HG02759 (cell line): Measurements from ENCODE around the gene GARIN5B.

Experiments used
- ATAC-seq: cut with Tn5 transposase; IDR thresholded peaks from one replicate; pipeline ENCODE4 v1.9.1; 2021; ENCODE audit warnings: mild to moderate bottlenecking, moderate library complexity; ENCODE audit not compliant: unreplicated experiment

GARIN5B gene

DNA sequence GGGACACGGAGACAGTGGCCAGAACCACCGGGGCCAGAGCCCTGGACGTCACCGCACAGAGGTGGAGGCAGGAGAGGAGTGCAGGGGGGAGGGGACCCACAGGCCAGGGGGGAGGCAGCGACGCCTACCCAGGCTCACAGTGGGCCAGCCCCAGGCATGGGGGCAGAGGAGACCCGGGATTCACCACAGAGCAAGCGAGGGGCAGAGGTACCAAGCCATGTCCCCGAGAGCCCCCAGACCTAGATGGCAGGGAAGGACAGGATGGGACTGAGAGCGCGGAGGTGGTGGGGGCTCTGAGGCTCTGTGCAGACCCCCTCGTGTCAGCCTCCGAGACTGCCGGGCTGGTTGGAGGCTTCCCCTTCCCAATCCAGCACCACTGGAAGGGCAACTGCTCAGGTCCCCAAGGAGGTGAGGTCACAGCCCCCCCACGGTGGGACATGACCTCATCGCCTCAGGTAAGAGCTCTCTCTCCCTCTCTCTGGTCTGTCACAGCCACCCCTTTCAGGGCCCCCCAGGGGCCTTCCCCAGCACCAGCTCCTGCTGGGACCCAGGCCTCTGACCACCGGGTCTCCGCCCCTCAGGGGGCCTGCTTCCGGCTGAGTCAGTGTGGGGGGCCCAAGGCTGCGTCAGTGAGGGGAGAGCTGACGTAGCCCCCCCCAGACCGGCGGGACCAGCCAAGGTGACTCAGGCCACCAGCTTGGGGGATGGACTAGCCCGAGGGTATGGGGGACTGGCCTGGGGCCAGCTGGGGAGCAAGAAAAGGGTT lies 9.4 kb upstream of the GARIN5B start:
- ATAC-seq: no peak

DNA sequence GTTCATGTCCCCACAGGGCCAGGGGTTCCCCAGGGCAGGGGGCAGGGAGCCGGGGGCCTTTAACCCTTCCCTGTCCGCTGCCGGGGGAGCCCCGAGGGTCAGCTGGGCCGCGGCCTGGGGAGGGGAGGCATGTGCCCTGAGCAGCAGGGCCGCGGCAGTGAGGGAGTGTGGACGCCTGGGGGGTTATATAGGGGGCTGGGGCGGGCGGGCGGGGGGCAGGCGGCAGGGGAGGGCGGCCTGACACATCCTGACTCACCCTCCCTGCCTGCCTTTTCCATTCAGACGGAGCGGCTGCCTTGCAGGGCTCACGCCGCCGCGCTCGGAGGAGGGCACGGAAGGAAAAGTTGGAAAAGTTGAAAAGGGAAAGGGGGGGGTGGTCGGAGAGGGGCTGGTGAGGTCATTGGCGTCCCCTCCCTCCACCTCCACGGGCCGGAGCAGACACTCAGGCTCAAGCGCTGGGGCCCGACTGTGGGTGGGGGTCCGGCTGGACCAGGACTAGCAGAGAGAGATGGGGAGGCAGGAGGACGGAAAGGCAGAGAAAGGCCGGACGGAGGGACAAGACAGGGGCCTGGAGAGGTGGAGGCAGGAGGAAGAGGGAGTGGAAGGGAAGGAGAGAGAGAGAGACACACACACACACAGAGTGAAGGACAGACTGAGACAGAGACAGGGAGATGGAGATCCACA lies 7.4 kb upstream of the GARIN5B start, which contains the start of gene IL11:
Gene IL11, minus strand, starts transcription at position 159 of the 684 bp plus-strand sequence. Its CDS starts 153 bp downstream, at position 6.
- no peak for ATAC-seq

DNA sequence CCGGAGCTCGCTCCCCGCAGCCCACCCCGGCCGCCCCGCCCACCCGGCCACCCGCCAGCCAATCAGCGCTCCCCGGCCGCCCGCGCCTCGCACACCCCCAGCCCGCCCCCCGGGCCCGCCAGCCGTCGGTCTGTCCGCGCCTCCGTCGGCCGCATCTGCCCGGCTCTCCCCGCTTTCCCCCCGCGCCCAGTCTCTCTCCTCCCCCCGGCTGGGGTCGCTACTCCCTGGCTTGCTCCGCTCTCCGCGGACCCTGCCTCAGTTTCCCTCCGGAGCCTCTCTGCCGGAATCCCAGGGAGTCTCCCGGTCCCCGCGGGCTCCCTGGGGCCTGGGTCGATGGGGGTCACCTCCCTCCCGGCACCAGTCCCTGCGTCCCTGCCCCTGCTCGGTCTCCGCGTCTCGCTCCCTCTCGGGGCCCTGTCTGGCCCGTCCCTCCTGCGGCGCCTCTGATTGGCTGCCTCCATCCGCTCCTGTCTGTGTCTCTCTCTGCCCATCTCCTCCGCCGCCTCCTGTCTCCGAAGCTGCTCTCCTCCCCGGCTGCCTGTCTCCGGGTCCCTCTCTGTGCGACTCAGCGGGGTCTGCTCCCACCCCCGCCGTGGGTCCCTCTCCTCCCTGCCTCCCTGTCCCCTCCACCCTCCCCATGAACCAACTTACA lies 6.7 kb upstream of the GARIN5B start:
- no peak for ATAC-seq

DNA sequence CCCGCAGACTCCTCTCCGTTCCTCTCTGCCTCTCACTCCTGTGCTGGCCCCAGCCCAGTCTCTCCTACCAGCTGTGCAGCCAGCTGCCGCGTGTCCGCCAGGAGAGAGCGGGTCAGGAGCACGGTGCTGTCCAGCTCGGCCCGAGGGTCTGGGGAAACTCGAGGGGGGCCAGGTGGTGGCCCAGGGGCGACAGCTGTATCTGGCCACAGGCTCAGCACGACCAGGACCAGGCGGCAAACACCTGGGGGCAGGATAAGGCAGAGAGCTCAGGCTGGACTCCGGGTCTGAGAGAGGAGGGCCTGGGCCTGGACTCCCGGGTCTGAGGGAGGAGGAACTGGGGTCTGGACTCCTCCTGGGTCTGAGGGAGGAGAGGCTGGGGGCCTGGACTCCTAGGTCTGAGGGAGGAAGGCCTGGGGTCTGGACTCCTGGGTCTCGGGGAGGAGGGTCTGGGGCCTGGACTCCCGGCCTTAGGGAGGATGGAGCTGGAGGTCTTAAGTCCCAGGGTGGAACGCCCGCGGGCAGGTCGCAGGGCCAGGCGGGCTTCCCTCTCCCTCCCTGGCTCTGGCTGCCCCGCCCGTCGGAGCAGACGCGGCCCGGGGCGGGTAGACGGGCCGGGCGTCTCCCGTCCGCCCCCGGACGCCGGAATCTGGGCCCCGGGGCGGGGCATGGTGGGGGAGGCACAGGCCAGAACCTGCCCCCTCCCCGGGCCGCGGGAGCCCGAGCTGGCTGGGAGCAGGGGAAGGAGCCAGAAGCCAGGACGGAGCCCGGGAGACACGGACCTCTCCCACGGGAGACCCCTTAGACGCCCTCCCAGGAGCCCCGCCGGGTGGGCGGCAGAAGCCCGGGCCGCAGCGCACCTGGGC lies 5.9 kb upstream of the GARIN5B start:
- ATAC-seq: no peak

DNA sequence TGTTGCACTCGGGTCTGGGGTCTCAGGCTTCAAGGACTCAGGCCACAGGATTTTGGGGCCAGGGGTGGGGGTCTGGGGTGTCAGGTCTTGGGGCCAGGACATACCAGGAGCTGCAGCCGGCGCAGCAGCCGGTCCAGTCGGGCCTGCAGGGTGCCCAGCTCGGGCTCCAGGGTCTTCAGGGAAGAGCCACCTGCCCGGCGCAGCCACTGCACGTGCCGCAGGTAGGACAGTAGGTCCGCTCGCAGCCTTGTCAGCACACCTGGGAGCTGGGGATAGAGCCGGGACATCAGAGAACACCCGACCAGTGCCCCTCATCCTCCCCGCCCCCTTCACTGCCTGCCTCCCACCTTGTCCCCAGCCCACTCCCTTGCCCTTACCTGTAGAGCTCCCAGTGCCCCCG lies 5.0 kb upstream of the GARIN5B start:
- no peak for ATAC-seq

DNA sequence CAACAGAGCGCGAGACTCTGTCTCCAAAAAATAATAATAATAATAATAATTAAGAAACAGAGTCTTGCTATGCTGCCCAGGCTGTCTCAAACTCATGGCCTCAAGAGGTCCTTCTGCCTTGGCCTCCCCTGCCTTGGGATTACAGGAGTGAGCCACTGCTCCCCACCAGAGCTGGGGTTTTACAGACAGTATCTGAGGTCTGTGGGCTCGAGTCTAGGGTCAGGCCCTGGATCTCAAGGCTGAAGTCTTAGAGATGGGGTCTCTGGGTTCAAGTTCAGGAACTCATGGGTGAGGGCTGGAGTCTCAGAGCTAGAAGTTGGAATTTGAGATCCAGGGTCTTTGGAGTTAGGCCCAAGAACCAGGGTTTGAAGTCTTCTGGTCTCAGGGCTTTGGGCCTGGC lies 3.7 kb upstream of the GARIN5B start:
- no peak for ATAC-seq

DNA sequence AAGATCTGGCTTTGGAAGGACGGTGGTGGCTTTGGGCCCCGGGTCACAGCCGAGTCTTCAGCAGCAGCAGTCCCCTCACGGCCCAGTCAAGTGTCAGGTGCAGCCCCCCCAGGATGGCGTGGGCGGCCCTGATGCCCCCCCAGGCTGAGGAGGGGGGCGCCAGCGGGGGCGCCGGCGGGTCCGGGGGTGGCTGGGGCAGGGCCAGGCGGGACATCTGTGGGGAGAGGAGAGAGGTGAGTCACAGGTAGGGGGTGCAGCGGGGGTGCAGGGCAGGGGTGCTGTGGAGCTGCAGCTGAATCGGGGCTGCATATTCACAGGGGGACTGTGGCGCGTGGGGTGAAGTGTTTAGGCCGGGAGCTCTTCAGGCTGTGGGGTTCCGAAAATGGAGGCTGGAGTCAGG lies 2.9 kb upstream of the GARIN5B start:
- ATAC-seq: no peak

DNA sequence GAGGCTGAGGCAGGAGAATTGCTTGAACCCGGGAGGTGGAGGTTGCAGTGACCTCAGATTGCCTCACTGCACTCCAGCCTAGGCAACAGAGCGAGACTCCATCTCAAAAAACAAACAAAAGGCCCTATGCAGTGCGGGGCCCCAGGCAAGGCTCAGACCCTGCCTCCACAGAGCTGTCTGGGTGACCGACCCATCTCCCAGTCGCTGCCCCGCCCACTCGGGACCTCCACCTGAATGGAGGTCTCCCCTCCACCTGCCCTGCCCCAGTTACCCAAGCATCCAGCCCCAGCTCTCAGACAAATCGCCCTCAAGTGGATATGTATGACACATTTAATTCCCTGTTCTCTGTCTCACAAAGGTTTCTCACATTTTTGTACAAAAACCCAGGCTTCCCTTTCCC lies 2.2 kb upstream of the GARIN5B start:
- no peak for ATAC-seq

DNA sequence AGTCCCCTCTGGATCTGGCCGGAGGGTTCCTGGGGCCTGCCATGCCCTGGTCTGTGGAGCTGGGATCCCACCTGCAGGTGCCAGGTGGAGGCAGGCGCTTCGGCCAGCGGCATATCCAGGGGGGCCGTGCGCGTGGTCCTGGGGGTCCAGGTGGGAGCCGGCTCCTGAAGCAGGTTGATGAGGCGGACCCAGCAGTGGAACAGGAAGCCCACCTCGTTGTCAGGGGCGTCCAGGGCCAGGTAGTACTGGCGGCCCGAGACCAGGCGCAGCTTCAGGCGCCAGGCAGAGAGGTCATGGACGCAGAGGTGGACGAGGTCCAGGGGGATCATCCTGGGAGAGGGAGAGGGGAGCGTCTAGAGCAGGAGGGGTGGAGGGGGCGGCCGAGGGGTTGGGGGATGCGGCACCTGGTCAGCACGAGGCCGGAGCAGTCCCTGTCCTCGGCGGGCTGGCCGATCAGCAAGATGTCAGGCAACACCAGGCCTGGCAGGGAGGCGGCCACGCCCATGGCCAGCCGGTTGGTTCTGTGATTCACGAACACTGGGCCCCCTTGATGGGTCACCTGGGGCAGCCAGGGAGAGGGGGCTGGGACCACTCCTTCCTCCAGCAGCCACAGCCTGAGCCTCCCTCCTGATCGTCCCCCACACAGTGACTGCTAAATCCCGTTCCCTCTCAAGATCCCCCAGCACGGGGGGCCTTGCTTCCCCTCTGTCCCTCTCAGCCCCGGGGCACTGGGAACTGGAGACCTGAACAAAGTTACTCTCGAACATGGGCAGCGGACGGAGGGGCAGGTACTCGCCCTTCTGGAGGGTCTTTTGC lies 678 bp downstream of the GARIN5B start:
- ATAC-seq: no peak

DNA sequence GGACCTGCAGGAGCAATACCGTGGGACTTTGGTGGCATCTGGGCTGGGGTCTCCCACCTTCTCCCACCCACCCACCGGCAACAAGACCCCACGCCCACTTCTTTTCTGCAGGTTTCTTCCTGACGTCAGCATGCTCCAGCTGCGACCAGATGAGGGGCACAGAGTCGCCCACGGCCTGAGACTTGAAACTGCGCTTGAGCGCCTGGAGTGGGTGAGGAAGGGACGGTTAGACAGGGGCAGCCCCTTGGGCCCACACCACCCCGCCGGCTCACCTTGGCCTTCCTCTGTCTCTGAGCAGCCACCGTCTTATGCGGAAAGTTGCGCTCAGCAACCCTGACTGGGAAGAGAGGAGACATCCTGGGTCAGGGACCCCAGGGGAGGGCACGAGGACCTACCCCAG lies 2.2 kb downstream of the GARIN5B start:
- no peak for ATAC-seq

DNA sequence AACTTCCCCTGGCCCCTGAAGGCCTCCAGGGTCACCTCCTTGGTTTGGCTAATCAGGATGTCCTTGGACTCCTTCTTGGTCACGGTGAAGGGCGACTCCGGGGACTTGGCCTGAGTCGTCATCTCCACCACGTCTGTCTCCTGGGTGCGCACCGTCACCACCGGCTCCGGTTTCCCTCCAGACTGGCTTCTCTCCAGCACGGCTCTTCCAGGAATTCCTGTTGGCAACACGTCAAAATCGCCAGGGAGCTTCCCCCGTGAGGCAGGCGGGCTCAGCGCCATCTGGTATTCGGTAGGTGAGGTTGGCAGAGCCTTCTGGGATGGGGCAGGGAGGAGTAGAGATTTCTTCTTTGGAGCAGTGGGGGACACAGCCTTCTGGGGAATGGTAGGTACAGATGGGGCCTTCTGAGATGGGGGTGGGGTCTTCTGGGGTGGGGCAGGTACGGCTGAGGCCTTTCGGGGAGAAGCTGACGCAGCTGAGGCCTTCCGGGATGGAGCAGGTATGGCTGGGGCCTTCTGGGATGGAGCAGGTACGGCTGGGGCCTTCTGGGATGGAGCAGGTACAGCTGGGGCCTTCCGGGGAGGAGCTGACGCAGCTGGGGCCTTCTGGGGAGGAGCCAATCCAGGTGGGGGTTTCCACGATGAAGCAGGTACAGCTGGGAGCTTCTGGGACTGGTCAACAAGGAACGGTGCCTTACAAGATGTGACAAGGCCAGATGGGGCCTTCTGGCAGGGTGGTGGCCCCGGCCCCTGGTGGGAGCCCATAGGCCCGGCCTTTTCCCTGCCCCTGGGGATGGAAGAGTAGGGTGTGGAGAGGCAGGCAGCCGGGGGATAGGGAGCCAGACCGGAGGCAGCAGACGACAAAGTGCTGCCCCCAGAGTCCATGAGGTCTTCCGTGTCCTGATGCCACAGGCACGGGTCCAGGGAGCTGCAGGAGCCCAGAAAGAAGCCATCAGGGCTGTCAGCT lies 3.8 kb downstream of the GARIN5B start:
- no peak for ATAC-seq

DNA sequence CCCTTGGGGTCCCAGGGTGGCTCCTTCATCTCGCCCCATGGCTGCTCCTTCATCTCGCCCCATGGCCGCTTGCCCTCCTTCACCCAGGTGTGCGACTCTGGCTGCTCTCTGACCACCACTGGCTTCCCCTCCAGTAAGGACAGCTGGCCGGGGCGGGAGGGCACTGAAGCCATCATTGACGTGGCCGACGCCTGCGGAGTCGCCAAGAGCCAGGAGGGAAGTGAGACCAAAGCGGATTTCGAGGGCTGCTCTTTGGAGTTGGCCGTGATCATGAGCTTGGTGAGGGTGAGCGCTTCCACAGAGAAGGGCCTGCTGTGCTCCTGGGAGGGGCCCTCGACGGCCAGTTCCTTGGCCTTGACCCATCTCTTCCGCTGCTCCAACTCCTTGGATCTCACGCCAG lies 4.6 kb downstream of the GARIN5B start:
- ATAC-seq: no peak

DNA sequence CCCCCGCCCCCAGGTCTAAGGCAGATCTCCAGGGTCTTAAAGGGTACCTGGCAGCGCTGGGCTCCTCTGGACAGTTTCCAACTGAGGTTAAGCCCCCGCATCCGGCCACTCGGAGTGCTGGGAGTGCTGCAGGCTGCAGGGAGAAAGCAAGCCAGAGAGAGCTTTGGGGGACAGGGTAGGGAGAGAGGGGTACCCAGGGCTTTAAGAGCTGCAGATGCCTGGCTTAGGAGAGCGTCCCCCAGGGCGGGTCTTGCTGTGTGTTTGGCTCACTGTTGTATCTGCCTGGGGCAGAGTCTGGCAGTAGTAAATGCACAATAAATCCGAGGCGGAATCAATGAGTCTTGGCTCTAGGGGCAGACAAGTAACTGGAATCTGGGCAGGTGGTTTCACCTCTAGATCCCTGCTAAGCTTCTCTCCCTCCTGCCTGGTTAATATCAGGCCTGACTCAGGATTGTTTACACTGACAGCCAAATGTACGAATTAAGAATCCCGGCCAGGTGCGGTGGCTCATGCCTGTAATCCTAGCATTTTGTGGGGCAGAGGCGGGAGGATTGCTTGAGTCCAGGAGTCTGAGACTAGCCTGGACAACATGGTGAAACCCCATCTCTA lies 7.7 kb downstream of the GARIN5B start:
- ATAC-seq: no peak

DNA sequence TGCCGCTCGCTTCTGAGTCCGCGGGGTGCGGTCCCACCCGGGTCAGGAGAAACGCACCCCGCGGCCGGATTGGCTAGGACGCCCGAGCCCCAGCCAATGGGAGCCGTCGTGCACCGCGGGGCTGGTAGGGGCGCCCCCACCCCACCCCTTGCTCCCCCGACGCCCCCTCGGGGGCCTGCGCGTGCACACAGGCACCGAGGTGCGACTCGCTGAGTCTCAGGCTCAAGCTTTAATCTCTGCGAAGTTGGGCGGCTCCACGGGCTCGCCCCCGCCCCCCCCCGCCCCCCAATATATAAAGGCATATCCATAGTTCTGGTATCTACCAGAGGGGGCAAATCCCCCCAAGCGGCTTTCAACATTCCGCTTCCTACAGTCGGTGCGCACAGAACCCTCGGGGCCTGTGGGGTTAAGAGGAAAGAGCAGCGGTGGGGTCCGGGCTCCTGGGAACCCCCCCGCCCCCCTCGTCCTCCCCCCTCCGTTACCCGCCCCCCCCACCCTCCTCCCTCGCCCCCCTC lies 8.3 kb downstream of the GARIN5B start, which contains the start of gene COX6B2:
Gene COX6B2, minus strand, starts transcription at position 22 of the 515 bp plus-strand sequence. CDS start 198 bp downstream, outside the sequence.
- no peak for ATAC-seq

DNA sequence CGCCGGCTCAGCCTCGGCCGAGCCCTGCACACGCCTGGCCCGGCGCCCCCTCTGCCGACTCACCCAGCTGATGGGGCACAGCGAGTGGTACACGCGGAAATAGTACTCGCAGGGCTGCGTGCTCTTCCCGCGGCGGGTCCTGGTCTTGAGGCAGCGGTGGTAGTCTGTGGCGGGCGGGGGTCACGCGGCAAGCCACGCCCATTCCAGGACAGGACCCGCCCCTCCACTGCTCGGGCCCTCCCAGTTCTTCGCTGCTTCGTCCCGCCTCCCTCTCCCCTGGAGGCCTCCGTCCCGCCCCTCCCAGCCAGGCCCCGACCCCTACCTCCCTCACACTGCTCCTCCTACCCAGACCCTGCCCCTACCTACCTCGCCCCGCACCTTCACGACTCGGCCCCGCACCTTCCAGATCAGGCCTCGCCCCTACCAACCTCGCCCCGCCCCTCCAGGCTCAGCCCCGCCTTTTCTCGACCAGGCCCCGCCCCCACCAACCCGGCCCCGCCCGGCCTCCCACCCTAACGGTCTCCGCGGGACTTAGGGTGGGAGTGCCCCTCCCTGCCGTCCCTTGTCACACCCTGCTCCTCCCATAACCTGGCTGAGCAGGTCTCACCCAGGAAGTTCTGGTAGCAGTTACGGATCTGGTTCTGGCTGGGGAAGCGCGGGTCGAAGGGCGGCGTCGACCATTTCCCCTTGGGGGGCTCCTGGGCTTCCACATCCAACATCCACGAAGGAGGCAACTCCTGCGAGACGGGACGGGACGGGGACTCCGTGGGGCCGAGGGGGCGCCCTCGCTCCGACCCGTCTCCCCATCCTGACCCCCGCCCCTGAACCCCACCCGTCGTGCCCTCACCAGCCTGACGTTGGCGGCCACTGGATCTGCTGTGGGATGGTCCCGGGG lies 9.0 kb downstream of the GARIN5B start:
- ATAC-seq: no peak

DNA sequence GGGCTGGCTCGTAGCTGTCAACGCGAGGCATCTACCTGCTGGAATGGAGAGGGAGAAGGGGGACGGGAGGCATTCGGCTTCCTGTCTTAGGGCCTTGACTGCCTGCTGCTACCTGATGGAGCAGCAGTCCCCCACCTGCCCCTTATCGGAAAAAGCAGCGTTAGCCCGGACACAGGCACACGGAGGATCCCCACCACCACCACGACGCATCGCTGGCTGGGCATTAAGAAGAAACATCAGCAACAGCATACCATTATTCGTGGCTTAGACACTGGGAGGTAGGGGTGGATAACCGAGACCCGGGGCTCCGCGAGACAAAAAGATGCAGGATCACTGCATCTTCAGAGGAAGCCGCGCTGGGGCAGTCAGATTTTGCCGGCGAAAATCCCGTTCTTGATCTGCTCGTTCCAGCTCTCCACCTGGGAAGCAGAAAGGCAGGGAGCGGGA lies 9.7 kb downstream of the GARIN5B start:
- no peak for ATAC-seq

DNA sequence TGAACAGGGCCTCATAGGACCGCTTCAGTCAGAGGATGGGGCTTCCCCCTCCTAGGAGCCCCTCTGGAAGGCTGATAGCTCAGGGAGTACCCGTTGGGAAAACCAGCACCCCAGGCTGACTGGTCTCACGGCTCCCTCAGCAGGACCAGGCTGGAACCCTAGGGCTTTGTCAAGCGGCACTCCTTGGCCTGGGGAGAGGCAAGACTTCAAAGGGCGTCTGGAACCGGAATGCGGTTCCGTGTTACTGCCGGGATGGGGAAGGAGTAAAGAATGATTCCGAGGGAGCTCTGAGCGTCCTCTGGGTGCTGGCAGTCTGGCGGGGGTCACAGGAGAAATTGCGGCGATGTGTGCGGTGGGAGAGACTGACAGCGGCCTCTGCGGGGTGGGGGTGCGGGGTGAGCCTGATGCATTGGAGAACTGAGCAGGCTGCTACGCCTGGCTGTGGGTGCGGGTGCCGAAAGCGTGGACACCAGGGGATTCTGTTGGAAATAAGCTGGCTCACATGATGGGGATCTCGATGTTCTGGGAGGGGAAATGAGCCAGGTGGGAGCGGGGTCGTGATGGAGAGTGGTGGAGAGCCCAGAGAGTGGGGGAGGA lies 10.4 kb downstream of the GARIN5B start:
- ATAC-seq: no peak
